ENCODE measurements around the gene SOD1. TPM values are rescaled to one million over a fixed set of nuclear protein-coding genes. Genes with fewer than 3 reads are reported as not detected.

The SOD1 gene
- total and polyA plus RNA-seq, 2 donors (not counting 1 experiment from before 2014, with no cell fraction given) = 91.2 to 123 TPM

DNA sequence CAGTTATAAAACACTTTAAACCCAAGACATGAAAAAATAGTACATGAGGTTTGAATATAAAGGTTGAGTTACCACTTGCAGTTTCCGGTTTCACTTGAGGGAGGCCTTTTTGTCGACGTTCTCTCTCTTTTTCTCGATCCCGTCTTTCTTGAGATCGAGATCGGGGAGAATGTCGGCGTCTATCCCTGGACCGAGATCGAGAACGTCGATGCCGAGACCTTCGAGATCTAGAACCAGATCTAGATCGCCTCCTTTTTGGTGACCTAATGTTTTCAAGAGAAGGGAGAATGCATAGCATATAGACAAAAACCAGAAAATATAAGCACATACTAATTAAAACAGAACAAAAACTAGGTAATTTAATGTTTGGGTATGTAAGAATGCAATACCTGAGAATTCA, 33.7 kb downstream of the SOD1 start:
- peaks cover 35 to 95% of the 10 kb centered on the region in 2 experiments for H3K36me3 ChIP-seq (replicated peaks in 1 of 2; ENCODE audit: control extremely low read depth in 1 of 2, control insufficient read depth in 1 of 2, extremely low read depth in 1 of 2, insufficient read depth in 2 of 2, low read length in 1 of 2)
- no peak overlapping the region for H3K9ac ChIP-seq (ENCODE audit: low read length)
- no peaks in the 10 kb centered on the region for H3K79me2 ChIP-seq (ENCODE audit: control insufficient read depth, insufficient read depth, low read length)
- H4K20me1 ChIP-seq (ENCODE audit: control insufficient read depth, insufficient read depth, low read length, poor library complexity, severe bottlenecking) = peaks cover 6% of the 10 kb centered on the region
- H3K27ac Mint-ChIP-seq = no peak overlapping the region
- H3K4me3 ChIP-seq (ENCODE audit: control extremely low read depth in 1 of 5, extremely low read depth in 1 of 5, insufficient read depth in 1 of 5, low read depth in 2 of 5, low read length in 4 of 5) = no peak overlapping the region
- WGBS (ENCODE audit: insufficient coverage) = 95% methylated on average over 4 of the region's 16 CpGs
- CTCF ChIA-PET = interaction anchor here (0.7 kb wide), 1 partner anchor 22 kb away, joined by 5 read pairs; no protein-coding TSS in a partner anchor
- no peak overlapping the region for H3K4me3 Mint-ChIP-seq
- H3K4me1 ChIP-seq (ENCODE audit: control insufficient read depth in 2 of 2, insufficient read depth in 2 of 2, low read length in 2 of 2) = no peaks in the 10 kb centered on the region
- DNase-seq = no peak
- no peak overlapping the region for H2AFZ ChIP-seq (ENCODE audit: insufficient read depth, low read depth, low read length, poor library complexity, severe bottlenecking)
- intact Hi-C loops (cut with micrococcal nuclease) = no loop called here
- no peaks in the 10 kb centered on the region for H3K9me3 Mint-ChIP-seq (ENCODE audit: insufficient read depth)
- POLR2A ChIA-PET = no interaction called here
- H3K27me3 ChIP-seq (replicated peaks in 1 of 4; ENCODE audit: control extremely low read depth in 1 of 4, control insufficient read depth in 3 of 4, insufficient read depth in 4 of 4, low read length in 3 of 4) = no peaks in the 10 kb centered on the region
- no peak overlapping the region for H3K4me2 ChIP-seq (replicated peaks; ENCODE audit: low read depth, low read length, poor library complexity, severe bottlenecking)
- no peak for ATAC-seq (ENCODE audit: low read depth)
- no peaks in the 10 kb centered on the region for H3K9me3 ChIP-seq (ENCODE audit: control extremely low read depth in 1 of 3, control insufficient read depth in 2 of 3, insufficient read depth in 1 of 3, low read length in 2 of 3)
- no peak overlapping the region for H3K27ac ChIP-seq (ENCODE audit: low read length in 2 of 2)
- H3K4me1 Mint-ChIP-seq = peaks cover 2% of the 10 kb centered on the region
- H3K27me3 Mint-ChIP-seq = no peaks in the 10 kb centered on the region
- TF ChIP-seq, protein P1, sequence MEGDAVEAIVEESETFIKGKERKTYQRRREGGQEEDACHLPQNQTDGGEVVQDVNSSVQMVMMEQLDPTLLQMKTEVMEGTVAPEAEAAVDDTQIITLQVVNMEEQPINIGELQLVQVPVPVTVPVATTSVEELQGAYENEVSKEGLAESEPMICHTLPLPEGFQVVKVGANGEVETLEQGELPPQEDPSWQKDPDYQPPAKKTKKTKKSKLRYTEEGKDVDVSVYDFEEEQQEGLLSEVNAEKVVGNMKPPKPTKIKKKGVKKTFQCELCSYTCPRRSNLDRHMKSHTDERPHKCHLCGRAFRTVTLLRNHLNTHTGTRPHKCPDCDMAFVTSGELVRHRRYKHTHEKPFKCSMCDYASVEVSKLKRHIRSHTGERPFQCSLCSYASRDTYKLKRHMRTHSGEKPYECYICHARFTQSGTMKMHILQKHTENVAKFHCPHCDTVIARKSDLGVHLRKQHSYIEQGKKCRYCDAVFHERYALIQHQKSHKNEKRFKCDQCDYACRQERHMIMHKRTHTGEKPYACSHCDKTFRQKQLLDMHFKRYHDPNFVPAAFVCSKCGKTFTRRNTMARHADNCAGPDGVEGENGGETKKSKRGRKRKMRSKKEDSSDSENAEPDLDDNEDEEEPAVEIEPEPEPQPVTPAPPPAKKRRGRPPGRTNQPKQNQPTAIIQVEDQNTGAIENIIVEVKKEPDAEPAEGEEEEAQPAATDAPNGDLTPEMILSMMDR (IDR thresholded peaks at IDR 0.05) = no peak
- TF ChIP-seq EZH2 (IDR thresholded peaks at IDR 0.05; ENCODE audit: borderline replicate concordance, insufficient read depth, low read depth, low read length, poor library complexity, severe bottlenecking) = no peak

DNA sequence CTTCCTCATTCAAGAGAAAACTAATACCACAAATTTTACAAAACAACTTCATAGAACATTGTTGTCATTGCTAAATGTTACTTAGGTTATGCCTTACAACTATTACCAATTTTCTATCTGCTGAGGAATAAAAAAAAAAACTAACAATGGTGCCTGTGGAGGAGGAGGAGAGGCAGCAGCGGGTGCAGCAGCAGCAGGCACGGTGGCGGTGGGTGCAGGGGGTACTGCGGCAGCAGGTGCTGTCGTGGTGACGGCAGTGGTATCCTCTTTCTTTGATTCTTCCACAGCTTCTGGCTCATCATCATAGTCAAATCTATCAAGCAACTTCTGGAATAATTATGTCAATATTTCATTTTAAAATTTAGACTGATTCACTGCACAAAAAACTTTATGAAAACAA, 36.9 kb downstream of the SOD1 start:
- no peaks in the 10 kb centered on the region for H3K9me3 Mint-ChIP-seq (ENCODE audit: insufficient read depth)
- intact Hi-C loops (cut with micrococcal nuclease) = no loop called here
- WGBS (ENCODE audit: insufficient coverage) = 100% methylated on average over 1 of the region's 6 CpGs
- Histone ChIP-seq H3K36me3 (replicated peaks in 1 of 2; ENCODE audit: control extremely low read depth in 1 of 2, control insufficient read depth in 1 of 2, extremely low read depth in 1 of 2, insufficient read depth in 2 of 2, low read length in 1 of 2) (peaks cover 33 to 96% of the 10 kb centered on the region in 2 experiments), H3K9me3 (ENCODE audit: control extremely low read depth in 1 of 3, control insufficient read depth in 2 of 3, insufficient read depth in 1 of 3, low read length in 2 of 3) (no peaks in the 10 kb centered on the region), H3K4me3 (ENCODE audit: control extremely low read depth in 1 of 5, extremely low read depth in 1 of 5, insufficient read depth in 1 of 5, low read depth in 2 of 5, low read length in 4 of 5) (no peak overlapping the region), H3K79me2 (ENCODE audit: control insufficient read depth, insufficient read depth, low read length) (peaks cover under 1% of the 10 kb centered on the region), H3K4me2 (replicated peaks; ENCODE audit: low read depth, low read length, poor library complexity, severe bottlenecking) (no peak overlapping the region), H3K9ac (ENCODE audit: low read length) (no peak overlapping the region), H4K20me1 (ENCODE audit: control insufficient read depth, insufficient read depth, low read length, poor library complexity, severe bottlenecking) (peaks cover 6% of the 10 kb centered on the region), H3K4me1 (ENCODE audit: control insufficient read depth in 2 of 2, insufficient read depth in 2 of 2, low read length in 2 of 2) (no peaks in the 10 kb centered on the region), H2AFZ (ENCODE audit: insufficient read depth, low read depth, low read length, poor library complexity, severe bottlenecking) (no peak overlapping the region), H3K27ac (ENCODE audit: low read length in 2 of 2) (no peak overlapping the region), H3K27me3 (replicated peaks in 1 of 4; ENCODE audit: control extremely low read depth in 1 of 4, control insufficient read depth in 3 of 4, insufficient read depth in 4 of 4, low read length in 3 of 4) (no peaks in the 10 kb centered on the region)
- ChIA-PET POLR2A (no interaction called here), CTCF (interaction anchor here (0.5 kb wide), 1 partner anchor 200 kb away, joined by 3 read pairs; no protein-coding TSS in a partner anchor)
- H3K4me3 Mint-ChIP-seq = no peak overlapping the region
- peaks cover 2% of the 10 kb centered on the region for H3K4me1 Mint-ChIP-seq
- no peak for ATAC-seq (ENCODE audit: low read depth)
- TF ChIP-seq, protein P1 (IDR thresholded peaks at IDR 0.05) = no peak
- no peaks in the 10 kb centered on the region for H3K27me3 Mint-ChIP-seq
- DNase-seq = no peak
- H3K27ac Mint-ChIP-seq = no peak overlapping the region
